MM.1S (cell line): Measurements from ENCODE around the gene APCDD1L.

Experiments used
- EZH2 ChIP-seq: fragments of 300-600 bp; sonication (generic); optimal IDR thresholded peaks from 2 replicates; pipeline ENCODE3; 2017; ENCODE audit warnings: low read depth, mild to moderate bottlenecking, antibody characterized with exemption, low read length, mixed read lengths
- EZH2phosphoT487 ChIP-seq: fragments of 300-600 bp; sonication (generic); IDR thresholded peaks from 2 replicates; pipeline ENCODE4 v1.6.1; 2018; ENCODE audit warnings: antibody characterized with exemption, low read length
- TF ChIP-seq, protein P1 (sequence below): fragments of 300-600 bp; sonication (generic); IDR thresholded peaks from 2 replicates; pipeline ENCODE4 v1.5.1; 2016; ENCODE audit warnings: antibody characterized with exemption, low read length, mixed read lengths

GRCh38 chr20:58546756-58547622 lies 31.8 kb upstream of the APCDD1L start:
- TF ChIP-seq EZH2 (no peak), EZH2phosphoT487 (no peak)
- TF ChIP-seq, protein P1, sequence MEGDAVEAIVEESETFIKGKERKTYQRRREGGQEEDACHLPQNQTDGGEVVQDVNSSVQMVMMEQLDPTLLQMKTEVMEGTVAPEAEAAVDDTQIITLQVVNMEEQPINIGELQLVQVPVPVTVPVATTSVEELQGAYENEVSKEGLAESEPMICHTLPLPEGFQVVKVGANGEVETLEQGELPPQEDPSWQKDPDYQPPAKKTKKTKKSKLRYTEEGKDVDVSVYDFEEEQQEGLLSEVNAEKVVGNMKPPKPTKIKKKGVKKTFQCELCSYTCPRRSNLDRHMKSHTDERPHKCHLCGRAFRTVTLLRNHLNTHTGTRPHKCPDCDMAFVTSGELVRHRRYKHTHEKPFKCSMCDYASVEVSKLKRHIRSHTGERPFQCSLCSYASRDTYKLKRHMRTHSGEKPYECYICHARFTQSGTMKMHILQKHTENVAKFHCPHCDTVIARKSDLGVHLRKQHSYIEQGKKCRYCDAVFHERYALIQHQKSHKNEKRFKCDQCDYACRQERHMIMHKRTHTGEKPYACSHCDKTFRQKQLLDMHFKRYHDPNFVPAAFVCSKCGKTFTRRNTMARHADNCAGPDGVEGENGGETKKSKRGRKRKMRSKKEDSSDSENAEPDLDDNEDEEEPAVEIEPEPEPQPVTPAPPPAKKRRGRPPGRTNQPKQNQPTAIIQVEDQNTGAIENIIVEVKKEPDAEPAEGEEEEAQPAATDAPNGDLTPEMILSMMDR, result no peak
